Measurements from ENCODE around the gene TPST2. TPM values are rescaled to one million over a fixed set of nuclear protein-coding genes. Genes with fewer than 3 reads are reported as not detected.

The TPST2 gene
- total RNA-seq, 1 donor from 2014 or later = 10.7 TPM

- Mint-ChIP-seq H3K9me3 (no peaks in the 10 kb centered on the region), H3K4me3 (peak overlapping the region; percentile 34), H3K27me3 (ENCODE audit: low read depth) (no peaks in the 10 kb centered on the region), H3K27ac (ENCODE audit: unreplicated experiment) (no peak overlapping the region), H3K4me1 (peaks cover 33% of the 10 kb centered on the region), H3K36me3 (ENCODE audit: low read depth) (peaks cover 4% of the 10 kb centered on the region)
- TF ChIP-seq, protein P1, sequence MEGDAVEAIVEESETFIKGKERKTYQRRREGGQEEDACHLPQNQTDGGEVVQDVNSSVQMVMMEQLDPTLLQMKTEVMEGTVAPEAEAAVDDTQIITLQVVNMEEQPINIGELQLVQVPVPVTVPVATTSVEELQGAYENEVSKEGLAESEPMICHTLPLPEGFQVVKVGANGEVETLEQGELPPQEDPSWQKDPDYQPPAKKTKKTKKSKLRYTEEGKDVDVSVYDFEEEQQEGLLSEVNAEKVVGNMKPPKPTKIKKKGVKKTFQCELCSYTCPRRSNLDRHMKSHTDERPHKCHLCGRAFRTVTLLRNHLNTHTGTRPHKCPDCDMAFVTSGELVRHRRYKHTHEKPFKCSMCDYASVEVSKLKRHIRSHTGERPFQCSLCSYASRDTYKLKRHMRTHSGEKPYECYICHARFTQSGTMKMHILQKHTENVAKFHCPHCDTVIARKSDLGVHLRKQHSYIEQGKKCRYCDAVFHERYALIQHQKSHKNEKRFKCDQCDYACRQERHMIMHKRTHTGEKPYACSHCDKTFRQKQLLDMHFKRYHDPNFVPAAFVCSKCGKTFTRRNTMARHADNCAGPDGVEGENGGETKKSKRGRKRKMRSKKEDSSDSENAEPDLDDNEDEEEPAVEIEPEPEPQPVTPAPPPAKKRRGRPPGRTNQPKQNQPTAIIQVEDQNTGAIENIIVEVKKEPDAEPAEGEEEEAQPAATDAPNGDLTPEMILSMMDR (conservative IDR thresholded peaks at IDR 0.05) = no peak
- no peak for DNase-seq (ENCODE audit: low read depth, low spot score)
Measured at GRCh38 chr22:26487996-26488395, 101.9 kb downstream of the TPST2 start.

- Mint-ChIP-seq H3K4me3 (peak overlapping the region; percentile 99), H3K27ac (ENCODE audit: unreplicated experiment) (peak overlapping the region; percentile 76), H3K4me1 (peaks cover 48% of the 10 kb centered on the region), H3K9me3 (no peaks in the 10 kb centered on the region), H3K27me3 (ENCODE audit: low read depth) (no peaks in the 10 kb centered on the region), H3K36me3 (ENCODE audit: low read depth) (peaks cover 4% of the 10 kb centered on the region)
- no peak for DNase-seq (ENCODE audit: low read depth, low spot score)
- TF ChIP-seq, protein P1 (conservative IDR thresholded peaks at IDR 0.05) = no peak
Measured at GRCh38 chr22:26486394-26486793, 103.5 kb downstream of the TPST2 start.

- TF ChIP-seq, protein P1 (conservative IDR thresholded peaks at IDR 0.05) = no peak
- Mint-ChIP-seq H3K27ac (ENCODE audit: unreplicated experiment) (no peak overlapping the region), H3K36me3 (ENCODE audit: low read depth) (peaks cover 4% of the 10 kb centered on the region), H3K4me1 (peaks cover 53% of the 10 kb centered on the region), H3K9me3 (no peaks in the 10 kb centered on the region), H3K27me3 (ENCODE audit: low read depth) (no peaks in the 10 kb centered on the region), H3K4me3 (peak overlapping the region; percentile 99)
- no peak for DNase-seq (ENCODE audit: low read depth, low spot score)
Measured at GRCh38 chr22:26485806-26486390, 104.0 kb downstream of the TPST2 start.

DNA sequence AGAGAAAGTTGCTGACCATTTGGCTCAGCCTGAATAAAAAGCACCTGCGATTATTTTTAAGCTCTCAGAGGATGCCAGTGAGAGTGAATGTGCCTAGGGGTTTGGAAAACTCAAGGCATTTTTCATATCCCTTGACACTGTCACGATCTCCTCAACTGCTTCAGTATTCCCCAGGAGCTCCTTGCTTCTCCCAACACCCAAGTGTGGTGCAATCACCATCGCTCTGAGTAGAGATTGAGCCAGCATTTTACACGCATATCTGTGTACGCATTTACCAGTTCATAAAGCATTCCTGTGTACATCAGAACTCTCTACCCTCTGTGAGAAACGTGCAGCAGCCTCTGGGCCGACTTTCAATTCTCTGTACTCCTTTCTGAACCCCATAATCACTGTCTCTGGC, 104.9 kb downstream of the TPST2 start:
- Mint-ChIP-seq H3K4me3 (peak overlapping the region; percentile 99), H3K36me3 (ENCODE audit: low read depth) (peaks cover 2% of the 10 kb centered on the region), H3K9me3 (no peaks in the 10 kb centered on the region), H3K27ac (ENCODE audit: unreplicated experiment) (no peak overlapping the region), H3K27me3 (ENCODE audit: low read depth) (no peaks in the 10 kb centered on the region), H3K4me1 (peaks cover 60% of the 10 kb centered on the region)
- TF ChIP-seq, protein P1 (conservative IDR thresholded peaks at IDR 0.05) = no peak
- no peak for DNase-seq (ENCODE audit: low read depth, low spot score)

DNA sequence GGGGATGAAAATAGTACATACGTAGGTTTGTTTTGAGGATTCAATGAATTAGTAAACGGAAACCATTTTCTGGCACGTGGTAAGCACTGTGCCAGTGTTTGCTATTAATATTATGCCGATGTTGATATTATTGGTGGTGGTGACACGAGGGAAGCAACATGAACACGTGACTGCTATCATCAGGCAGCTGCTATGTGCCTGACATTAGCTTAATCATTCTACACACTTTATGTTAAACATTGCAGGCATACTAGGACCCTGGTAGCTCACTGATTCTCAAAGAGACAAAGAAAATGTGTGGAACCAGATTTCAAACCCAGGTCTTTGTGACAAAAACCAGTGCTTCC, 105.6 kb downstream of the TPST2 start:
- no peaks in the 10 kb centered on the region for H3K27me3 Mint-ChIP-seq (ENCODE audit: low read depth)
- TF ChIP-seq, protein P1 (conservative IDR thresholded peaks at IDR 0.05) = no peak
- peaks cover 60% of the 10 kb centered on the region for H3K4me1 Mint-ChIP-seq
- H3K36me3 Mint-ChIP-seq (ENCODE audit: low read depth) = peaks cover 2% of the 10 kb centered on the region
- H3K27ac Mint-ChIP-seq (ENCODE audit: unreplicated experiment) = no peak overlapping the region
- H3K4me3 Mint-ChIP-seq = peak overlapping the region; percentile 99
- DNase-seq (ENCODE audit: low read depth, low spot score) = no peak
- no peaks in the 10 kb centered on the region for H3K9me3 Mint-ChIP-seq
